ENCODE measurements around the gene ARHGEF38. TPM values are rescaled to one million over a fixed set of nuclear protein-coding genes. Genes with fewer than 3 reads are reported as not detected.
"Not testable (repeated sequence)": the region's sequence is repeated elsewhere in the genome, so short reads cannot be mapped to it uniquely, and the experiment has no call there.

Gene ARHGEF38
- total and polyA plus RNA-seq, 2 donors: 0.24 to 0.30 TPM

- Histone ChIP-seq H3K27ac (ENCODE audit: low read depth in 1 of 2, low read length in 1 of 2) (no peak overlapping the region), H3K4me3 (ENCODE audit: low read length in 2 of 2) (no peak overlapping the region), H3K4me1 (ENCODE audit: control insufficient read depth in 2 of 2, insufficient read depth in 2 of 2, low read length in 2 of 2) (no peaks in the 10 kb centered on the region), H3K36me3 (ENCODE audit: control insufficient read depth in 2 of 2, insufficient read depth in 2 of 2, low read length in 1 of 2) (no peaks in the 10 kb centered on the region), H3K9me3 (ENCODE audit: control insufficient read depth in 2 of 2, insufficient read depth in 1 of 2, low read length in 1 of 2) (no peaks in the 10 kb centered on the region), H3K27me3 (ENCODE audit: control insufficient read depth in 2 of 2, insufficient read depth in 1 of 2, low read length in 1 of 2) (no peaks in the 10 kb centered on the region)
- no peak for DNase-seq (ENCODE audit: low read depth in 6 of 9, low spot score in 9 of 9)
These were observed 118.3 kb downstream of the ARHGEF38 start for GRCh38 chr4:105670684-105671083.

GRCh38 chr4:105671301-105671700 is 118.9 kb downstream of the ARHGEF38 start:
- no peaks in the 10 kb centered on the region for H3K27me3 ChIP-seq (ENCODE audit: control insufficient read depth in 2 of 2, insufficient read depth in 1 of 2, low read length in 1 of 2)
- H3K27ac ChIP-seq (ENCODE audit: low read depth in 1 of 2, low read length in 1 of 2): no peak overlapping the region
- no peaks in the 10 kb centered on the region for H3K36me3 ChIP-seq (ENCODE audit: control insufficient read depth in 2 of 2, insufficient read depth in 2 of 2, low read length in 1 of 2)
- DNase-seq (ENCODE audit: low read depth in 6 of 9, low spot score in 9 of 9): no peak
- no peaks in the 10 kb centered on the region for H3K9me3 ChIP-seq (ENCODE audit: control insufficient read depth in 2 of 2, insufficient read depth in 1 of 2, low read length in 1 of 2)
- H3K4me1 ChIP-seq (ENCODE audit: control insufficient read depth in 2 of 2, insufficient read depth in 2 of 2, low read length in 2 of 2): no peaks in the 10 kb centered on the region
- WGBS: 88% methylated on average over 2 of the region's 2 CpGs
- no peak overlapping the region for H3K4me3 ChIP-seq (ENCODE audit: low read length in 2 of 2)

GRCh38 chr4:105674011-105674410 is 121.6 kb downstream of the ARHGEF38 start:
- WGBS: 98% methylated on average over 1 of the region's 1 CpG
- Histone ChIP-seq H3K4me1 (ENCODE audit: control insufficient read depth in 2 of 2, insufficient read depth in 2 of 2, low read length in 2 of 2) (no peaks in the 10 kb centered on the region), H3K4me3 (ENCODE audit: low read length in 2 of 2) (no peak overlapping the region), H3K27ac (ENCODE audit: low read depth in 1 of 2, low read length in 1 of 2) (no peak overlapping the region), H3K36me3 (ENCODE audit: control insufficient read depth in 2 of 2, insufficient read depth in 2 of 2, low read length in 1 of 2) (no peaks in the 10 kb centered on the region), H3K9me3 (ENCODE audit: control insufficient read depth in 2 of 2, insufficient read depth in 1 of 2, low read length in 1 of 2) (no peaks in the 10 kb centered on the region), H3K27me3 (ENCODE audit: control insufficient read depth in 2 of 2, insufficient read depth in 1 of 2, low read length in 1 of 2) (no peaks in the 10 kb centered on the region)
- DNase-seq (ENCODE audit: low read depth in 6 of 9, low spot score in 9 of 9): no peak

GRCh38 chr4:105677709-105678108 is 125.3 kb downstream of the ARHGEF38 start:
- Histone ChIP-seq H3K27me3 (ENCODE audit: control insufficient read depth in 2 of 2, insufficient read depth in 1 of 2, low read length in 1 of 2) (no peaks in the 10 kb centered on the region), H3K9me3 (ENCODE audit: control insufficient read depth in 2 of 2, insufficient read depth in 1 of 2, low read length in 1 of 2) (no peaks in the 10 kb centered on the region), H3K36me3 (ENCODE audit: control insufficient read depth in 2 of 2, insufficient read depth in 2 of 2, low read length in 1 of 2) (peaks cover 2 to 5% of the 10 kb centered on the region in 2 donors), H3K4me1 (ENCODE audit: control insufficient read depth in 2 of 2, insufficient read depth in 2 of 2, low read length in 2 of 2) (no peaks in the 10 kb centered on the region), H3K27ac (ENCODE audit: low read depth in 1 of 2, low read length in 1 of 2) (no peak overlapping the region), H3K4me3 (ENCODE audit: low read length in 2 of 2) (no peak overlapping the region)
- WGBS: 94% methylated on average over 2 of the region's 2 CpGs
- no peak for DNase-seq (ENCODE audit: low read depth in 6 of 9, low spot score in 9 of 9)

- 93% methylated on average over 2 of the region's 2 CpGs for WGBS
- Histone ChIP-seq H3K36me3 (ENCODE audit: control insufficient read depth in 2 of 2, insufficient read depth in 2 of 2, low read length in 1 of 2) (peaks cover 6 to 9% of the 10 kb centered on the region in 2 donors), H3K4me1 (ENCODE audit: control insufficient read depth in 2 of 2, insufficient read depth in 2 of 2, low read length in 2 of 2) (no peaks in the 10 kb centered on the region), H3K4me3 (ENCODE audit: low read length in 2 of 2) (no peak overlapping the region), H3K27ac (ENCODE audit: low read depth in 1 of 2, low read length in 1 of 2) (no peak overlapping the region), H3K27me3 (ENCODE audit: control insufficient read depth in 2 of 2, insufficient read depth in 1 of 2, low read length in 1 of 2) (no peaks in the 10 kb centered on the region), H3K9me3 (ENCODE audit: control insufficient read depth in 2 of 2, insufficient read depth in 1 of 2, low read length in 1 of 2) (no peaks in the 10 kb centered on the region)
- DNase-seq (ENCODE audit: low read depth in 6 of 9, low spot score in 9 of 9): no peak
These were observed 126.8 kb downstream of the ARHGEF38 start for GRCh38 chr4:105679186-105679585.

GRCh38 chr4:105683038-105683437 is 130.6 kb downstream of the ARHGEF38 start:
- no peak for DNase-seq (ENCODE audit: low read depth in 6 of 9, low spot score in 9 of 9)
- Histone ChIP-seq H3K27me3 (ENCODE audit: control insufficient read depth in 2 of 2, insufficient read depth in 1 of 2, low read length in 1 of 2) (no peaks in the 10 kb centered on the region), H3K36me3 (ENCODE audit: control insufficient read depth in 2 of 2, insufficient read depth in 2 of 2, low read length in 1 of 2) (peaks cover 6 to 18% of the 10 kb centered on the region in 2 donors), H3K27ac (ENCODE audit: low read depth in 1 of 2, low read length in 1 of 2) (no peak overlapping the region), H3K4me3 (ENCODE audit: low read length in 2 of 2) (no peak overlapping the region), H3K4me1 (ENCODE audit: control insufficient read depth in 2 of 2, insufficient read depth in 2 of 2, low read length in 2 of 2) (no peaks in the 10 kb centered on the region), H3K9me3 (ENCODE audit: control insufficient read depth in 2 of 2, insufficient read depth in 1 of 2, low read length in 1 of 2) (no peaks in the 10 kb centered on the region)
- 96% methylated on average over 4 of the region's 4 CpGs for WGBS

GRCh38 chr4:105686571-105686970 is 134.2 kb downstream of the ARHGEF38 start:
- Histone ChIP-seq H3K36me3 (ENCODE audit: control insufficient read depth in 2 of 2, insufficient read depth in 2 of 2, low read length in 1 of 2) (peaks cover 6 to 41% of the 10 kb centered on the region in 2 donors), H3K27ac (ENCODE audit: low read depth in 1 of 2, low read length in 1 of 2) (no peak overlapping the region), H3K4me1 (ENCODE audit: control insufficient read depth in 2 of 2, insufficient read depth in 2 of 2, low read length in 2 of 2) (no peaks in the 10 kb centered on the region), H3K9me3 (ENCODE audit: control insufficient read depth in 2 of 2, insufficient read depth in 1 of 2, low read length in 1 of 2) (no peaks in the 10 kb centered on the region), H3K4me3 (ENCODE audit: low read length in 2 of 2) (no peak overlapping the region), H3K27me3 (ENCODE audit: control insufficient read depth in 2 of 2, insufficient read depth in 1 of 2, low read length in 1 of 2) (no peaks in the 10 kb centered on the region)
- WGBS: 97% methylated on average over 2 of the region's 2 CpGs
- no peak for DNase-seq (ENCODE audit: low read depth in 6 of 9, low spot score in 9 of 9)

GRCh38 chr4:105694812-105695211 is 142.4 kb downstream of the ARHGEF38 start:
- not testable (repeated sequence) for DNase-seq (ENCODE audit: low read depth in 6 of 9, low spot score in 9 of 9); H3K4me3 ChIP-seq (ENCODE audit: low read length in 2 of 2); H3K27me3 ChIP-seq (ENCODE audit: control insufficient read depth in 2 of 2, insufficient read depth in 1 of 2, low read length in 1 of 2); H3K9me3 ChIP-seq (ENCODE audit: control insufficient read depth in 2 of 2, insufficient read depth in 1 of 2, low read length in 1 of 2); H3K27ac ChIP-seq (ENCODE audit: low read depth in 1 of 2, low read length in 1 of 2); H3K4me1 ChIP-seq (ENCODE audit: control insufficient read depth in 2 of 2, insufficient read depth in 2 of 2, low read length in 2 of 2)
- peaks cover 11 to 44% of the 10 kb centered on the region in 2 donors for H3K36me3 ChIP-seq (ENCODE audit: control insufficient read depth in 2 of 2, insufficient read depth in 2 of 2, low read length in 1 of 2)
- WGBS: 97% methylated on average over 5 of the region's 5 CpGs

GRCh38 chr4:105695832-105696231 is 143.4 kb downstream of the ARHGEF38 start:
- not testable (repeated sequence) for H3K4me1 ChIP-seq (ENCODE audit: control insufficient read depth in 2 of 2, insufficient read depth in 2 of 2, low read length in 2 of 2); H3K9me3 ChIP-seq (ENCODE audit: control insufficient read depth in 2 of 2, insufficient read depth in 1 of 2, low read length in 1 of 2); H3K4me3 ChIP-seq (ENCODE audit: low read length in 2 of 2); H3K27ac ChIP-seq (ENCODE audit: low read depth in 1 of 2, low read length in 1 of 2); H3K27me3 ChIP-seq (ENCODE audit: control insufficient read depth in 2 of 2, insufficient read depth in 1 of 2, low read length in 1 of 2); DNase-seq (ENCODE audit: low read depth in 6 of 9, low spot score in 9 of 9)
- 91% methylated on average over 8 of the region's 8 CpGs for WGBS
- H3K36me3 ChIP-seq (ENCODE audit: control insufficient read depth in 2 of 2, insufficient read depth in 2 of 2, low read length in 1 of 2): peaks cover 15 to 40% of the 10 kb centered on the region in 2 donors

GRCh38 chr4:105698607-105699006 is 146.2 kb downstream of the ARHGEF38 start:
- no peak for DNase-seq (ENCODE audit: low read depth in 6 of 9, low spot score in 9 of 9)
- Histone ChIP-seq H3K27me3 (ENCODE audit: control insufficient read depth in 2 of 2, insufficient read depth in 1 of 2, low read length in 1 of 2) (no peaks in the 10 kb centered on the region), H3K36me3 (ENCODE audit: control insufficient read depth in 2 of 2, insufficient read depth in 2 of 2, low read length in 1 of 2) (peaks cover 10 to 24% of the 10 kb centered on the region in 2 donors), H3K9me3 (ENCODE audit: control insufficient read depth in 2 of 2, insufficient read depth in 1 of 2, low read length in 1 of 2) (no peaks in the 10 kb centered on the region), H3K4me3 (ENCODE audit: low read length in 2 of 2) (no peak overlapping the region), H3K4me1 (ENCODE audit: control insufficient read depth in 2 of 2, insufficient read depth in 2 of 2, low read length in 2 of 2) (no peaks in the 10 kb centered on the region), H3K27ac (ENCODE audit: low read depth in 1 of 2, low read length in 1 of 2) (no peak overlapping the region)
- over 99% methylated on average over 2 of the region's 2 CpGs for WGBS

Measured in thymus (tissue), 11 donors.